ENCODE data around the gene PLEKHA3.

Gene PLEKHA3

DNA sequence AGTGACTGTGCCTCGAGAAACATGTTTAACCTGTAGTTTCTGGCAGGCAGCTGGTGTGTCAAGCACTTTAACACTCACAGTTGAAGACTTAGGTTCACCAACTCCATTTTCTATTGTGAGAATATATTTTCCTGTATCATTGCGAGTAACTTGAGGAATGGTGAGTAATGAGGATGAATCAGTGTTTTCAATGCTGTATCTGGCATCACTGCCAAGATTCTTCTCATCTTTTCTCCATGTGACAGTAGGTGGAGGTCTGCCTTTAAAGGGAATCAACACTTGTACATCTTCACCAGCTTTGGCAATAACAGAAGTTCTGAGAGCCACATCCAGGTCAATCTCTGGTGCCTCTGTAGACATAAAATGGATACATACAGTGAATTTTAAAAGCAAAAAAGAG lies 72.8 kb downstream of the PLEKHA3 start:
- peak; percentile 86 for DNase-seq (ENCODE audit: low read depth)

More for the DNA sequence above, 72.8 kb downstream of the PLEKHA3 start:
- no peak overlapping the region for H3K4me3 ChIP-seq (ENCODE audit: low read length)
- TF ChIP-seq, protein P1, sequence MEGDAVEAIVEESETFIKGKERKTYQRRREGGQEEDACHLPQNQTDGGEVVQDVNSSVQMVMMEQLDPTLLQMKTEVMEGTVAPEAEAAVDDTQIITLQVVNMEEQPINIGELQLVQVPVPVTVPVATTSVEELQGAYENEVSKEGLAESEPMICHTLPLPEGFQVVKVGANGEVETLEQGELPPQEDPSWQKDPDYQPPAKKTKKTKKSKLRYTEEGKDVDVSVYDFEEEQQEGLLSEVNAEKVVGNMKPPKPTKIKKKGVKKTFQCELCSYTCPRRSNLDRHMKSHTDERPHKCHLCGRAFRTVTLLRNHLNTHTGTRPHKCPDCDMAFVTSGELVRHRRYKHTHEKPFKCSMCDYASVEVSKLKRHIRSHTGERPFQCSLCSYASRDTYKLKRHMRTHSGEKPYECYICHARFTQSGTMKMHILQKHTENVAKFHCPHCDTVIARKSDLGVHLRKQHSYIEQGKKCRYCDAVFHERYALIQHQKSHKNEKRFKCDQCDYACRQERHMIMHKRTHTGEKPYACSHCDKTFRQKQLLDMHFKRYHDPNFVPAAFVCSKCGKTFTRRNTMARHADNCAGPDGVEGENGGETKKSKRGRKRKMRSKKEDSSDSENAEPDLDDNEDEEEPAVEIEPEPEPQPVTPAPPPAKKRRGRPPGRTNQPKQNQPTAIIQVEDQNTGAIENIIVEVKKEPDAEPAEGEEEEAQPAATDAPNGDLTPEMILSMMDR (conservative IDR thresholded peaks at IDR 0.05; ENCODE audit: low read length), result no peak
